Stimulated activated effector memory CD8-positive, alpha-beta T cell treated with anti-CD3 and anti-CD28 coated beads, Interleukin-12 subunit alpha, Interleukin-12 subunit beta, amount 100 ng/mL, for 72 hours (primary cell): Measurements from ENCODE around the gene CREB3L1.

Source experiments
- ATAC-seq: fragments of 150-1000 bp; cut with Tn5 transposase; 2 replicates; pipeline ENCODE4 v1.10.0; 2021
- DNase-seq, 2 donors: peaks; one replicate each; pipeline ENCODE4 v3.0.0; 2021 to 2022; ENCODE audit warnings: low spot score in 2 of 2
- H3K27ac Mint-ChIP-seq: one replicate; pipeline ENCODE4 v1.8.0; 2022; ENCODE audit warnings: mild to moderate bottlenecking, mixed read lengths
- H3K36me3 Mint-ChIP-seq: one replicate; pipeline ENCODE4 v1.8.0; 2022; ENCODE audit warnings: mild to moderate bottlenecking, mixed read lengths
- H3K4me1 Mint-ChIP-seq: one replicate; pipeline ENCODE4 v1.8.0; 2022; ENCODE audit warnings: mixed read lengths
- H3K4me3 Mint-ChIP-seq: one replicate; pipeline ENCODE4 v1.8.0; 2022; ENCODE audit warnings: mild to moderate bottlenecking, mixed read lengths
- H3K9me3 Mint-ChIP-seq: one replicate; pipeline ENCODE4 v1.8.0; 2022; ENCODE audit warnings: mixed read lengths

The CREB3L1 gene, protein sequence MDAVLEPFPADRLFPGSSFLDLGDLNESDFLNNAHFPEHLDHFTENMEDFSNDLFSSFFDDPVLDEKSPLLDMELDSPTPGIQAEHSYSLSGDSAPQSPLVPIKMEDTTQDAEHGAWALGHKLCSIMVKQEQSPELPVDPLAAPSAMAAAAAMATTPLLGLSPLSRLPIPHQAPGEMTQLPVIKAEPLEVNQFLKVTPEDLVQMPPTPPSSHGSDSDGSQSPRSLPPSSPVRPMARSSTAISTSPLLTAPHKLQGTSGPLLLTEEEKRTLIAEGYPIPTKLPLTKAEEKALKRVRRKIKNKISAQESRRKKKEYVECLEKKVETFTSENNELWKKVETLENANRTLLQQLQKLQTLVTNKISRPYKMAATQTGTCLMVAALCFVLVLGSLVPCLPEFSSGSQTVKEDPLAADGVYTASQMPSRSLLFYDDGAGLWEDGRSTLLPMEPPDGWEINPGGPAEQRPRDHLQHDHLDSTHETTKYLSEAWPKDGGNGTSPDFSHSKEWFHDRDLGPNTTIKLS

DNA sequence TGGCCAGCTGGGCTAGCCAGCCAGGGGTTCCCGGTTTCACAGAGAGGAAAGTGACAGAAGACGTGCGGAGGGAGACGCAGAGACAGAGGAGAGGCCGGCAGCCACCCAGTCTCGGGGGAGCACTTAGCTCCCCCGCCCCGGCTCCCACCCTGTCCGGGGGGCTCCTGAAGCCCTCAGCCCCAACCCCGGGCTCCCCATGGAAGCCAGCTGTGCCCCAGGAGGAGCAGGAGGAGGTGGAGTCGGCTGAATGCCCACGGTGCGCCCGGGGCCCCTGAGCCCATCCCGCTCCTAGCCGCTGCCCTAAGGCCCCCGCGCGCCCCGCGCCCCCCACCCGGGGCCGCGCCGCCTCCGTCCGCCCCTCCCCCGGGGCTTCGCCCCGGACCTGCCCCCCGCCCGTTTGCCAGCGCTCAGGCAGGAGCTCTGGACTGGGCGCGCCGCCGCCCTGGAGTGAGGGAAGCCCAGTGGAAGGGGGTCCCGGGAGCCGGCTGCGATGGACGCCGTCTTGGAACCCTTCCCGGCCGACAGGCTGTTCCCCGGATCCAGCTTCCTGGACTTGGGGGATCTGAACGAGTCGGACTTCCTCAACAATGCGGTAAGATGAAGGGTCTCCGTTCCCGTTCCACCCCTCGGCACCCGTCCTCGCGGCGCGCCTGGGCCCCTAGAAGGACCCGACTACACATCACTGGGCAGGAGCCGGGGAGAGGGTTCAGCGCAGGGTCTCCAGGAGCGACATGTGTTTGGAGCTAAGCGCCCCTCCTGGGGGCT, at the start of gene CREB3L1:
CREB3L1 (plus strand) TSS at position 41 of the 765 bp plus-strand sequence; CDS start at position 491, 450 bp downstream.
- H3K4me3 Mint-ChIP-seq = peak within 1 kb of the TSS; percentile 36
- H3K36me3 Mint-ChIP-seq = no peaks in the 10 kb centered on the region
- ATAC-seq (no peak), DNase-seq (no peak)
- peaks cover 17% of the 10 kb centered on the region for H3K4me1 Mint-ChIP-seq
- no peak within 1 kb of the TSS for H3K27ac Mint-ChIP-seq
- no peaks in the 10 kb centered on the region for H3K9me3 Mint-ChIP-seq

DNA sequence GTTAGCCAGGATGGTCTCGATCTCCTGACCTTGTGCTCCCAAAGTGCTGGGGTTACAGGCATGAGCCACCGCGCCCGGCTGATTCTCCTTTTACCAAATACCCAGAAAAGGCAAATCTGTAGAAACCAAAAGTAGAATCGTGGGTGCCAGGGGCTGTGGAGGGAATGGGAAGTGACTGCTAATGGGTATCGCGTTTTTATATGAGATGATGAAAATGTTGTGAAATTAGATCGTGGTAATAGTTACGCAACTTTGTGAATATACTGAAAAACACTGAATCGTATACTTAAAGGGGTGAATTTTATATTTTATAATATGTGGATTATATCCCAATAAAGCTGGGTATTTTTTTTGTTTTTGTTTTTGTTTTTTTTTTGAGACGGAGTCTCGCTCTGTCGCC, 48.2 kb upstream of the CREB3L1 start:
- H3K4me1 Mint-ChIP-seq = no peaks in the 10 kb centered on the region
- H3K36me3 Mint-ChIP-seq = no peaks in the 10 kb centered on the region
- no peak for DNase-seq
- H3K9me3 Mint-ChIP-seq = no peaks in the 10 kb centered on the region
- H3K4me3 Mint-ChIP-seq = no peak overlapping the region
- no peak for ATAC-seq
- H3K27ac Mint-ChIP-seq = no peak overlapping the region

DNA sequence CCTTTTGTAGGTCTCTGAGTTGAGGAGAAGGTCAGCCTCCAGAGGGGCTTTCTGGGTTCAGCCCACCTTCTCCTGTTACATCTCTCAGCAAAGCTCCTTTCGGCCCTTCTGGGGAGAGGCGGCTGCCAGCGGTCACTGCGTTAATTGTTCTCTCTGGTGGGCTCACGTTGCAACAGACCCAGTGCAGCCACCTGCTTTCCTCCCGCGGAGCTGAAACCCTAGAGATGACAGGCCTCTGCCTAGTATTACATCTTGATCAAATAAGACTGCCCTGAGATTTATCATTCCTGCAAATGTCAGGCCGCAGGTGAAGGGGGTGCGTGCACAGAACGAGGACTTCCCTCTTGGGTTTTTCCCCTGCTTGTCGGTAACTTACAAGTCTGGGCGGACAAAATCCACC, 43.2 kb upstream of the CREB3L1 start:
- peaks cover 6% of the 10 kb centered on the region for H3K36me3 Mint-ChIP-seq
- DNase-seq (no peak), ATAC-seq (no peak)
- H3K4me1 Mint-ChIP-seq = peaks cover 18% of the 10 kb centered on the region
- H3K27ac Mint-ChIP-seq = no peak overlapping the region
- H3K4me3 Mint-ChIP-seq = no peak overlapping the region
- no peaks in the 10 kb centered on the region for H3K9me3 Mint-ChIP-seq

DNA sequence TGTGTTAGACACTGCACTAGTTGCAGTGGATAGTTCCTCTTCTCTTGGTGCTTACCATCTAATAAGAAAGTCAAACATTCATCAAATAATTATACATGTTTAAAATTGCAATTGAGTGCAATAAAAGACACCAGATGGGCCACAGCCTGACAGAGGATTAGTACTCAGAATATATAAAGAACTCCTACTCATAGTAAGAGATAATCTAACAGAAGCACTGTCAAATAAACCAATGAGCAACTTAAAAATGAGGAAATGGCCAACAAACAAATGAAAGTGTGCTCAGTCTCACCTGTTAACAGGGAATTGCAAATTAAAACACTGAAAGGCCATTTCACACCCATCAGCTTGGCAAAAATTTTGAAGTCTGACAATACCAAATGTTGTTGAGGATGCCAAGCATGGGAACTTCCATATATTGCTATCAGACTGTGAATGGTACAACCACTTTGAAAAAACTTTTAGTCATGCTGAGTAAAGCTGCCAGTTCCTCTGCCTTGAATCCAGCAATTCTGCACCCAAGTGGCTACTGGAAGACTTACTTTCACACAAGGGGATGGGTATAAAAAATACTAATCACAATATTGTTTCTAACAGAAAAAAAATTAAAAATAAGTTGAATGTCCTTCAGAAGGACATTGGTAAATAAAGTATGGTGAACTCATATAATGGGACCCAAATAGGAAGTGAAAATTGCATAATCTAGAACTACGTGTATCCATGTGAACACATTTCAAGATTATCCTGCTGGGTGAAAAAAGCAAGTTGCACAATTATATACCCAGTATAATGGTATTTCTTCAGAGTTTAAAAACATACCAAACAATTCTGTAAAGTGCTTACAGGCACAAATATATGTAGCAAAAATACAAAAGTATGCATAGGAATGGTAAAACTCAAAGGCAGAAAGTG, 41.4 kb upstream of the CREB3L1 start:
- Mint-ChIP-seq H3K9me3 (no peaks in the 10 kb centered on the region), H3K36me3 (peaks cover 6% of the 10 kb centered on the region)

DNA sequence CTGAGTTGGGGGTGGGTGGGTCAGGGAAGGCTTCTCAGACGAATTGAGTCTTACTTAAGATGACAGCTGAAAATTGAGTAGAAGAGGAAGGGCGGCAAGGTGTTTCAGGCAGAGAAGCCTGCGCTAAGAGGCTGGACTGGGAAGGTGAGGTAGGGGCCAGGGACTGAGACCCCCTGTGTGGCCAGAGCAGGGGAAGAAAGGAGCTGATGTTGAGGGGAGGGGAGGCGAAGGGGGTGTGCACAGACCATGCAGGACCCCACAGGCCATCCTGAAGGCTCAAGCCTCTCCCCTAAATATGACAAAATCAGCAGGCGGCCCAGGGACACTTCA, 40.6 kb upstream of the CREB3L1 start:
- no peak for DNase-seq
- peak overlapping the region; percentile 99 for H3K4me3 Mint-ChIP-seq
- peaks cover 6% of the 10 kb centered on the region for H3K36me3 Mint-ChIP-seq
- no peak for ATAC-seq
- H3K27ac Mint-ChIP-seq = peak overlapping the region; percentile 94
- peaks cover 25% of the 10 kb centered on the region for H3K4me1 Mint-ChIP-seq
- no peaks in the 10 kb centered on the region for H3K9me3 Mint-ChIP-seq

More for the DNA sequence above, 41.4 kb upstream of the CREB3L1 start:
- Mint-ChIP-seq H3K4me3 (peak overlapping the region; percentile 99), H3K27ac (peak overlapping the region; percentile 94), H3K4me1 (peaks cover 25% of the 10 kb centered on the region)
- ATAC-seq (no peak), DNase-seq (no peak)

DNA sequence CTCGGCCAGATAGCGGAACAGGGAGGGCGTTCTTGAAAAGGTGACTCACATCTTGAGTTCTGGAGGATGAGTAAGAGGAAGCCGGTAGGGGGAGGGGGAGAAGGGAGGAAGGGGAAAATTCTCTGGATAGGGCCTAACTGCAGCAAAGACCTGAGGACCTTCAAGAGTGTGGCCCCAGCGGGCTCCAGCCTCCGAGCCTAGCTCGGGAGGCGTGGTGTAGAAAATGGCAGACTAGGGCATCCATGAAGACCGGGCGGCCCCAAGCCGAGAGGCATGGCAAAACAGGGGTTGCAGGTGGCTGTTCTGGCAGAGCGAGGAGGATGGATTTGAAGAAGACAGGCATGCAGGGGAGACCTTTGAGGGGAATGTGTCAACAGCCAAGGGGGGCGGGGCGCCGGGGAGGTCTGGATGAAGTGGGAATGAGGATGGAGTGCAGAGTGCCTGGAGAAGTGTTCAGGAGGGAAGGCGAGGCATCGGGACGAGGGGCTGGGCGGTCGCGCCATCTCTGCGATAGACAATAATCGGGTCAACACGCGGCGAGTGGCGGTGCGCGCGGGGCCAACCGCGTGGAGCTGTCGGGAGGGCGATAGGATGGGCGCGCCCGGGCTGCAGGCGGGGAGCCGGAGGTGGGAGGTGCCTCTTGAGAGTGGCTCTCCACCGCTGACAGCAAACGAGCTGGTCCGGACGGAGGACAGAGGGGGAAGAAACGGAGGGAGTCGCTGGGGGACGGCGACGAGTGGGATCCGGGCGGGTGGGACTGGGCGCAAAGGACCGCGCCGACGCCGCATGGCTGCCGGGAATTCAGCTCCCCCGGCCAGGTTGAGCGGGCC, 40.0 kb upstream of the CREB3L1 start:
- Mint-ChIP-seq H3K27ac (peak overlapping the region; percentile 94), H3K4me1 (peaks cover 25% of the 10 kb centered on the region), H3K9me3 (no peaks in the 10 kb centered on the region), H3K4me3 (peak overlapping the region; percentile 99), H3K36me3 (peaks cover 6% of the 10 kb centered on the region)
- peak; percentile 37 to 83 for DNase-seq
- ATAC-seq = peak; percentile 82

DNA sequence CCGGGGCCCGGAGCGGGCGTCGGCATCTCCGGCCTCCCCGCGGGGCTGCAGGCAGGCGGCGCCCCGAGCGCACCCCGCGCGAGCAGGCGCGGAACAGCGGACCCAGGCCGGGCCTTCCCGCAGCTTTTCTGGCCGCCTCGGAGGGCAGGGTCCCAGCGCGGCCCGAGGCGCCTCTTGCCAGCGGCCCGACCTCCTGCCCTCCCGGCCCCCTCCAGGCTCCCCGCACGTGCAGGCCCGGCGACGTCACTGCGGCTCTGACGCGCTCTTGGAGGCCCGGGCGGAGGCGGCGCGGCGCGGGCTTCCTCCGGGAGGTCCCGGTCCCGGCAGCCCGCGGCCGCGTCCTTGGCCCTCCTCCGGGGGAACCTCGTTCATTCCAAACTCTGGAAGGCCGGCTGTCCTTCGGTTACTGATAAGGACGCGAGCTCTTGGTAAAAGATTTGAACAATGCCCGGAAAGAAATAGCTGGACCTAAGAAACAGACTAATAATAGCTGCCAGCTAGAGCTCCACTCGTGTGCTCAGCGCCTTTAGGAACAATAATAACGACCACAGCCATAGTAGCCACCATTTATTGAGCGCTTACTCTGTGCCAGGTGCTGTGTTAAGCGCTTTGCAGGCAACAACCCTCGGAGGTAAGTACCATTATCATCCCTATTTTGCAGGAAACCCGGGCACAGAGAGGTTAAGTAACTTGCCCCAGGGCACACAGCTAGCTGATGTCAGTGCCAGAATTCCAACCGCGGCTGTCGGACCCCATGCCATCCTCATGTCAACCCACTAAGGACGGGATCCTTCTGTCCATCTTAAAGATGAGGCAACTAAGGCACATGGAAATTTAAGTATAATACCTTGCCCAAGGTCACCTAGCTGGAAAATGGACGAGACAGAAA, 39.1 kb upstream of the CREB3L1 start:
- peaks cover 32% of the 10 kb centered on the region for H3K4me1 Mint-ChIP-seq
- H3K4me3 Mint-ChIP-seq = peak overlapping the region; percentile 99
- H3K9me3 Mint-ChIP-seq = no peaks in the 10 kb centered on the region
- peak; percentile 62 to 82 for DNase-seq
- peak overlapping the region; percentile 94 for H3K27ac Mint-ChIP-seq
- H3K36me3 Mint-ChIP-seq = peaks cover 12% of the 10 kb centered on the region
- ATAC-seq = peak; percentile 64

DNA sequence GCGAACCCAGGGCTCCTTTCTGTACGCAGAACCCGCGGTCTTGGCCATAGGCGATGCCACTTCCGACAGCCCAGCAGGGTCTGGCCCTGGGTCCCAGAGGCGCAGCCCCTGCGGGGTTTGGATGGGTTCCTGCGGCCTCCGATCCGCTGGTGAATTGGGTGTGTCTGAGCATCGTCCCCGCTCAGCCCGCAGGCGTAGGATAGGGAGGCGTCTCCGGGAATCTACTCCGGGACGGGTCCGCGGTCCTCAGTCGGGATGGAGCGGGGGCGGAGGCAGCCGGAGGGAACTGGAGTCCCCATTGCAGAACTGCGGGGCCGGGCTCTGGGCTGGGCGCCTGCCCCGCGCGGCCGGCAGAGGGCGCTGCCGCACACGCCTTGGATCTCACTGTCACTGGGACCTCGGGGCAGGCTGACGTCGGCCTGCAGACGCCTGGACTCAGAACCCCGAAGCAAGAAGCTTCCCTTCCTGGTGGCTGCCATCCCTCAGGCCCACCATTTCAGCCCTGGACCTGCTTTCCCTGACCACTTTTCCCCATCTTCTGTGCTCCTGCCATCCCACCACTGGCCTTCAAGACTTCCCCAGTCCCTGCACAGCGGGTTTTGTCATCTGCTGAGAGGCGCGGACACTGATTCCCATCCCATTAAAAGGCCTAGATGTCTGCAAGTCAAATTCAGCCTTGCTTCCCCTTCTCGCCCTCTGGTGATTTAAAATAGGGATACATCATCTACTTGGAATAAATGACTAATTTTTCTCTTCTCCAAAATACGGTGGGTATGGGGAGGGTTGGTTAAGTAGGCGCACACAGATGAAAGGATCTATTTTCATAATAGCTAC, 38.3 kb upstream of the CREB3L1 start:
- H3K9me3 Mint-ChIP-seq = no peaks in the 10 kb centered on the region
- H3K36me3 Mint-ChIP-seq = peaks cover 12% of the 10 kb centered on the region
- DNase-seq = peak; percentile 88 to 93
- H3K27ac Mint-ChIP-seq = no peak overlapping the region
- peaks cover 37% of the 10 kb centered on the region for H3K4me1 Mint-ChIP-seq
- ATAC-seq = peak; percentile 80
- peak overlapping the region; percentile 99 for H3K4me3 Mint-ChIP-seq

DNA sequence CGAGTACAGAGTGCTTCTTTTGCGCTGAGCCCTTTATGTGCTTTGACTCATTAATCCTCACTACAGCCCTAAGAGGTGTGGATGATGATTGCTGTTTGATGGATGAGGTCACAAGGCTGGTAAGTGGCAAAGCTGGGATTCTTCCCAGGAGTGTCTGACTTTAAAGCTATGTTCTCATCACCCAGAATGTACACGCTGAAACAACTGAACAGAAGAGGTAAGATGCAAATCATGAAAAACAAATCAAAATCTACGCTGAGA, 37.7 kb upstream of the CREB3L1 start:
- H3K4me1 Mint-ChIP-seq = peaks cover 37% of the 10 kb centered on the region
- peaks cover 12% of the 10 kb centered on the region for H3K36me3 Mint-ChIP-seq
- no peak overlapping the region for H3K27ac Mint-ChIP-seq
- no peak for ATAC-seq
- H3K9me3 Mint-ChIP-seq = no peaks in the 10 kb centered on the region
- peak overlapping the region; percentile 99 for H3K4me3 Mint-ChIP-seq
- no peak for DNase-seq

DNA sequence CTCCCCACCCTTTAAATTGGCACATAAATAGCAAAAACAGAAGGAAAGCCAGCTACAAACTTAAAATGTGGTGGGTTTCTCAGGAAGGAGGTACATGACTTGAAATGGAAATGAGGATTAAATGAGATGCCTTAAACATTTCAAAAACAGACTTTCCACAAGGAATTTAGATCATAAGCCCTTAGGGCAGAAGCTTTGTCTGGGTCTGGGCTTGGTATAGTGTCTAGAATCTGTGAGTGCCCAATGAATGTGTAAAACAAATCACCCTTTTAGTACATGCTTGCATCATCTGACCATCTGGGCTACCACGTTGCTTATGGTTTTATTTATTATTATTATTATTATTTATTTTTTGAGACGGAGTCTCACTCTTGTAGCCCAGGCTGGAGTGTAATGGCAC, 37.1 kb upstream of the CREB3L1 start:
- H3K9me3 Mint-ChIP-seq = no peaks in the 10 kb centered on the region
- H3K4me1 Mint-ChIP-seq = peaks cover 37% of the 10 kb centered on the region
- no peak for ATAC-seq
- no peak overlapping the region for H3K4me3 Mint-ChIP-seq
- H3K27ac Mint-ChIP-seq = no peak overlapping the region
- no peak for DNase-seq
- peaks cover 12% of the 10 kb centered on the region for H3K36me3 Mint-ChIP-seq

DNA sequence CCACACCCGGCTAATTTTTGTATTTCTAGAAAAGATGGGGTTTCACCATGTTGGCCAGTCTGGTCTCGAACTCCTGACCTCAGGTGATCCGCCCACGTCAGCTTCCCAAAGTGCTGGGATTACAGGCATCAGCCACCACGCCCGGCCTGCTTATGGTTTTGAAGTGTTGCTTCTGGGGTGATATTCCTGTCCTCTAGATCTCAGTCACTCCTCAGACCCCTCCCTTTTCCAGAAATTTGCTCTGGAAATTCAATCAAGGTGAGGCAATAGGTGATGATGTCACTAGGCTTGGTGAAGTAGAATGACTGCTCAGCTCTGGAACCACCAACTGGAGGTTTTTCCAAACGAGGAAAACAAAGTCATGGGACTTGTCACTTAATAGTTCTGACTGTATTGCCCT, 36.6 kb upstream of the CREB3L1 start:
- no peaks in the 10 kb centered on the region for H3K9me3 Mint-ChIP-seq
- no peak overlapping the region for H3K27ac Mint-ChIP-seq
- DNase-seq (no peak), ATAC-seq (no peak)
- H3K4me3 Mint-ChIP-seq = no peak overlapping the region
- peaks cover 37% of the 10 kb centered on the region for H3K4me1 Mint-ChIP-seq
- peaks cover 12% of the 10 kb centered on the region for H3K36me3 Mint-ChIP-seq

DNA sequence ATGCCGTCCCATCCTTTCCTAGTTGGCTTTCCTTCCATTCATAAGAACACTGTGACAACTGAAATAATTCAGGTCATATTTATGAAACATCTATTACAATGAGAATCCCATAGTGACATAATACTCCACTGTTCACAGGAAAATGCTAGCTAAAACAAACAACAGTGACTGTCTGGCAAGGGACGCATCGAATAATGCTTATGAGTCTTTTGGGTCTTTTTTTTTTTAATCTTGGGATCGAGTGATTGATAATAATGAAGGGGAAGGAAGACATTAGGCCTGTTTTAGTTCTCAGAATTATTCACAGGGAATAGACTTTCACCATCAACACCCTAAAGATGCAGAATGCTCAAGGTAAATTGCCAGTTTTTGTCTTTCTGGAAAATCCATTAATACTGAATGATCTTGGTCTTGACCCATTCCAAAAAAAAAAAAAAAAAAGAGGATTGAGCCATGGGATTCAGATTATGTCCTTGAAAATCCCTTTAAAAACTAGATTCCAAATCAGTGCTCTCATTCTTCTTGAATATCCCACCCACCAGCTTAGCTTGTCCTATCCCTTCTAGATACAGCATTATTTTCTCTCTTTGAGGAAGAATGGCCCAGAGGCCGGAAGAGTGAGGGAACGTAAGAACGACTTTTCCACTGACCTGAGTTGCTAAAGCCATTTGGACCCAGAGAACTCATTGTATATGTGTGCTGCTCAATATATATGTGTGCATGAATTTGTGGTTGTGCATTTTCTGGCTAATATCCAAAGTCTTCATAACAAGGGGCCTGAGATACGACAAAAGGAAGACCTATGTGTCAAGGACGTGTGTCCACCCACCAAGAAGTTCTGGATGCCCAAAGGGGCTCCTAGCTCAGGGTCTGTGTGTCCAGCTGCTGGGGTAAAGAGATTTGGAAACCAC, 35.2 kb upstream of the CREB3L1 start:
- Mint-ChIP-seq H3K4me3 (peak overlapping the region; percentile 78), H3K4me1 (peaks cover 26% of the 10 kb centered on the region), H3K36me3 (peaks cover 10% of the 10 kb centered on the region), H3K27ac (peak overlapping the region; percentile 90), H3K9me3 (no peaks in the 10 kb centered on the region)
- DNase-seq (no peak), ATAC-seq (no peak)
